Measurements from ENCODE around the gene SPATA6L. TPM values are rescaled to one million over a fixed set of nuclear protein-coding genes. Genes with fewer than 3 reads are reported as not detected.

SPATA6L gene
- total and polyA plus RNA-seq, 2 of the 4 experiments (the other 2 are of a cell fraction): 0.18 to 0.84 TPM

DNA sequence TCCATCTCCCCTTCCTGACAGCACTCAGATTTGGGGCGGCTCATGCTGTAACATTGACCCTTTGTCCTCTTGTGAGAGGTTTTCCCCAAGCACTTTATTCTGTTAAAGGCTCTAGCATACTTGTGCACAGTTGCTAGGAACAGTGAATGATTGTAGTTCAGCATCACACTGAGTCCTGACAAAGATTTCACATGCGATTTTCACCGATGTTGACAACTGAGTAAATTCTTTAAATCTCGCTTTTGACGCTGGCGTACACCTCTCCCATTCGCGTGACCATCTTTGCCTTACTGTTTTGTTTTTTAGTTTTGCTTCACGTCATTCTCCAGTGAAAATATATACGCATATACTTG is 13.9 kb upstream of the SPATA6L start:
- 0% methylated on average over 3 of the region's 10 CpGs; no CpG with 5 or more reads in 1 of the 2 experiments for WGBS, 2 experiments (ENCODE audit: extremely low coverage in 2 of 2, insufficient read length in 1 of 2)
- Histone ChIP-seq H2AK9ac (replicated peaks; ENCODE audit: low read depth, low read length, poor library complexity) (peak overlapping the region; percentile 88), H3K36me3 (ENCODE audit: control insufficient read depth, insufficient read depth, low read length) (peaks cover 3% of the 10 kb centered on the region), H3K4me1 (ENCODE audit: control insufficient read depth, insufficient read depth, low read length) (peaks cover 6% of the 10 kb centered on the region), H2BK5ac (ENCODE audit: low read depth, low read length, poor library complexity, severe bottlenecking) (peak overlapping the region; percentile 79), H2AFZ (replicated peaks; ENCODE audit: low read length, poor library complexity) (peak overlapping the region; percentile 99), H4K5ac (ENCODE audit: low read depth, low read length) (peak overlapping the region; percentile 37; the same call in 1 of the 2 replicates), H3K9me1 (ENCODE audit: insufficient read depth, low read length) (peaks cover 5% of the 10 kb centered on the region), H3K23ac (ENCODE audit: low read depth, low read length) (peak overlapping the region; percentile 57), H3K27me3 (ENCODE audit: control insufficient read depth, insufficient read depth, low read length) (no peaks in the 10 kb centered on the region), H3K18ac (ENCODE audit: low read depth, low read length) (no peak overlapping the region; the same call in 1 of the 2 replicates), H3K4me3 (ENCODE audit: insufficient read depth, low read depth, low read length) (peak overlapping the region; percentile 60), H3K9ac (ENCODE audit: low read depth, low read length) (peak overlapping the region; percentile 96), H4K20me1 (ENCODE audit: insufficient read depth, low read length) (no peaks in the 10 kb centered on the region; the same call in 1 of the 2 replicates), H2BK20ac (ENCODE audit: low read depth, low read length) (peak overlapping the region; percentile 4; the same call in 1 of the 2 replicates), H3K56ac (ENCODE audit: extremely low read depth, insufficient read depth, low read length) (peak overlapping the region; percentile 74), H3K9me3 (ENCODE audit: control insufficient read depth, insufficient read depth, low read length) (no peaks in the 10 kb centered on the region), H3K14ac (replicated peaks; ENCODE audit: low read depth, low read length) (peak overlapping the region; percentile 32), H2AK5ac (ENCODE audit: low read depth, low read length) (peak overlapping the region; percentile 9), H2BK15ac (ENCODE audit: low read depth, low read length) (no peak overlapping the region), H4K91ac (ENCODE audit: insufficient read depth, low read depth, low read length) (0 out of 2 replicates have a peak overlapping the region, but pooled peaks have one; percentile 67), H2BK120ac (ENCODE audit: low read depth, low read length) (peak overlapping the region; percentile 55; the same call in 1 of the 2 replicates), H3K27ac (ENCODE audit: insufficient read depth, low read length) (peak overlapping the region; percentile 83), H3K4me2 (ENCODE audit: low read depth, low read length) (peak overlapping the region; percentile 73), H3K4ac (ENCODE audit: low read depth, low read length) (peak overlapping the region; percentile 61), H4K8ac (ENCODE audit: low read depth in 2 of 2, low read length in 2 of 2) (peak overlapping the region; percentile 2 to 78; a peak in 3 of 4 replicates), H3K79me1 (ENCODE audit: low read depth in 1 of 2, low read length in 2 of 2) (peaks cover 11 to 36% of the 10 kb centered on the region in 2 experiments)
- ATAC-seq (ENCODE audit: low read depth) (no peak), DNase-seq (no peak)
- ChIA-PET POLR2A (ENCODE audit: unreplicated experiment) (no interaction called here), CTCF (interaction anchor here (1.4 kb wide), 2 partner anchors 10 to 11 kb away, joined by 3 read pairs; no protein-coding TSS in a partner anchor)
- in situ Hi-C loops (cut with MboI; ENCODE audit: low sequenced_read_pairs) (loop anchor here (25.0 kb wide), 1 partner anchor 568 kb away; no protein-coding TSS in a partner anchor), intact Hi-C loops (cut with micrococcal nuclease) (loop anchor here (5.0 kb wide), 1 partner anchor 47 kb away; no protein-coding TSS in a partner anchor), dilution Hi-C loops (cut with HindIII; ENCODE audit: low sequenced_read_pairs, unreplicated experiment) (no loop called here)
- no TSS peak for BruUV-seq (replicated peaks)
- no peak for TF ChIP-seq MAFK (IDR thresholded peaks at IDR 0.05; ENCODE audit: low read depth, low read length)
- no peak for TF ChIP-seq ELK1 (IDR thresholded peaks at IDR 0.05; ENCODE audit: borderline replicate concordance, low read depth, low read length)
- no peak for TF ChIP-seq RCOR1 (IDR thresholded peaks at IDR 0.05; ENCODE audit: insufficient replicate concordance, low read length)
- TF ChIP-seq MXI1 (IDR thresholded peaks at IDR 0.05; ENCODE audit: borderline replicate concordance, low read depth, low read length): no peak
- no peak for TF ChIP-seq CHD1 (IDR thresholded peaks at IDR 0.05; ENCODE audit: low read depth, low read length)
- TF ChIP-seq SMC3 (IDR thresholded peaks at IDR 0.05; ENCODE audit: low read depth, low read length): no peak
- no peak for TF ChIP-seq CEBPB (IDR thresholded peaks at IDR 0.05; ENCODE audit: low read depth, low read length)
- TF ChIP-seq FOS (IDR thresholded peaks at IDR 0.05; ENCODE audit: low read depth, low read length): no peak
- no peak for TF ChIP-seq RAD21 (IDR thresholded peaks at IDR 0.05; ENCODE audit: low read length)
- no peak for TF ChIP-seq MAZ (IDR thresholded peaks at IDR 0.05; ENCODE audit: borderline replicate concordance, low read depth, low read length)
- TF ChIP-seq RFX5 (IDR thresholded peaks at IDR 0.05; ENCODE audit: low read depth, low read length): no peak
- TF ChIP-seq, protein P1, sequence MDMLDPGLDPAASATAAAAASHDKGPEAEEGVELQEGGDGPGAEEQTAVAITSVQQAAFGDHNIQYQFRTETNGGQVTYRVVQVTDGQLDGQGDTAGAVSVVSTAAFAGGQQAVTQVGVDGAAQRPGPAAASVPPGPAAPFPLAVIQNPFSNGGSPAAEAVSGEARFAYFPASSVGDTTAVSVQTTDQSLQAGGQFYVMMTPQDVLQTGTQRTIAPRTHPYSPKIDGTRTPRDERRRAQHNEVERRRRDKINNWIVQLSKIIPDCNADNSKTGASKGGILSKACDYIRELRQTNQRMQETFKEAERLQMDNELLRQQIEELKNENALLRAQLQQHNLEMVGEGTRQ (IDR thresholded peaks at IDR 0.05; ENCODE audit: low read depth, low read length): no peak
- no peak for TF ChIP-seq POLR2A (IDR thresholded peaks at IDR 0.05; ENCODE audit: low read depth, low read length)
- TF ChIP-seq NFE2L2 (IDR thresholded peaks at IDR 0.05; ENCODE audit: low read depth, low read length): no peak
- no peak for TF ChIP-seq CTCF (conservative IDR thresholded peaks at IDR 0.05; ENCODE audit: low read depth, low read length)
- TF ChIP-seq BHLHE40 (IDR thresholded peaks at IDR 0.05; ENCODE audit: low read depth, low read length): no peak
